K562 (cell line): ENCODE results near the gene OR2C1. TPM values are rescaled to one million over a fixed set of nuclear protein-coding genes. Genes with fewer than 3 reads are reported as not detected.

Experiments
- ATAC-seq: fragments of 200-7000 bp; cut with Tn5 transposase; 3 replicates; pipeline ENCODE4 v1.9.1; 2020; ENCODE audit warnings: moderate library complexity
- BruUV-seq: library from RNA; stranded (reverse); fragments of 400-500 nt; replicated peaks from 2 replicates; lab custom pipeline; 2021; lab: Mats Ljungman, UMichigan
- CTCF ChIA-PET: fragments of 300-600 bp; formaldehyde crosslinking; extraction: SDS; loops from one replicate; lab custom pipeline; 2021; ENCODE audit warnings: low intra/inter-chr PET ratio; lab: Yijun Ruan, JAX
- POLR2A ChIA-PET: fragments of 300-600, 350-650 bp; sonication (Branson Sonifier 250); formaldehyde crosslinking; extraction: SDS; loops from one replicate; lab custom pipeline; 2021; ENCODE audit warnings: antibody characterized with exemption, inconsistent platforms; lab: Yijun Ruan, JAX
- DNase-seq, 4 experiments: peaks; one replicate each; pipeline versions ENCODE4 v3.0.0 to v3.0.0-alpha.2; 2011 to 2018; ENCODE audit warnings: low spot score in 3 of 4, mixed read lengths in 3 of 4; ENCODE audit errors: extremely low read depth in 1 of 4
- FAIRE-seq: peaks from 2 replicates; lab custom pipeline; 2011; peaks lifted over from hg19 to GRCh38; lab: Jason Lieb, UNC
- H2AFZ ChIP-seq: 2 replicates; pipeline ENCODE4 v1.6.0; 2011; ENCODE audit warnings: low read depth, low read length, control low read depth, inconsistent platforms
- H3K27ac ChIP-seq: fragments of 200-600 bp; 3 replicates; pipeline ENCODE4 v1.8.0; 2011; ENCODE audit warnings: low read depth, mild to moderate bottlenecking, control low read depth, inconsistent platforms, low read length, moderate library complexity, mixed read lengths; ENCODE audit errors: extremely low read depth
- H3K27me3 ChIP-seq, 2 experiments: fragments of 300-600 bp in 1 of 2; 2 replicates in 1 of 2; 3 replicates in 1 of 2; pipeline versions ENCODE4 v1.6.0 to v1.8.0; 2011; ENCODE audit warnings: inconsistent platforms in 2 of 2, low read length in 2 of 2, mild to moderate bottlenecking in 1 of 2, mixed read lengths in 1 of 2, moderate library complexity in 1 of 2; ENCODE audit not compliant: control insufficient read depth in 2 of 2, insufficient read depth in 2 of 2
- H3K36me3 ChIP-seq: fragments of 300-600 bp; 3 replicates; pipeline ENCODE4 v1.8.0; 2011; ENCODE audit warnings: mild to moderate bottlenecking, low read length, inconsistent platforms; ENCODE audit not compliant: control insufficient read depth, insufficient read depth
- H3K4me1 ChIP-seq, 2 experiments: fragments of 200-600 bp in 1 of 2; replicated peaks in 1 of 2; 2 replicates in 1 of 2; 3 replicates in 1 of 2; pipeline versions ENCODE4 v1.5.1 to v1.8.0; 2011; ENCODE audit warnings: inconsistent platforms in 2 of 2, low read length in 2 of 2, mild to moderate bottlenecking in 1 of 2, mixed read lengths in 1 of 2, moderate library complexity in 1 of 2; ENCODE audit not compliant: control insufficient read depth in 2 of 2, insufficient read depth in 2 of 2
- H3K4me2 ChIP-seq: 2 replicates; pipeline ENCODE4 v1.6.1; 2011; ENCODE audit warnings: low read length, control low read depth, inconsistent platforms, mixed read lengths; ENCODE audit not compliant: insufficient read depth
- H3K4me3 ChIP-seq: fragments of 200-600 bp; sonication (generic), shearing (Covaris generic); 2 replicates; pipeline ENCODE4 v1.5.1; 2016; ENCODE audit warnings: control low read depth, inconsistent platforms
- H3K79me2 ChIP-seq: fragments of 200-600 bp; 3 replicates; pipeline ENCODE4 v1.8.0; 2011; ENCODE audit warnings: low read length, inconsistent platforms; ENCODE audit not compliant: control insufficient read depth, insufficient read depth
- H3K9ac ChIP-seq, 2 experiments: 2 replicates each; pipeline versions ENCODE4 v1.6.0 to v1.6.1; 2011; ENCODE audit warnings: low read depth in 2 of 2, low read length in 2 of 2, control low read depth in 1 of 2, inconsistent platforms in 1 of 2, mild to moderate bottlenecking in 1 of 2, mixed read lengths in 1 of 2; ENCODE audit not compliant: insufficient read depth in 1 of 2
- H3K9me1 ChIP-seq: one replicate; pipeline ENCODE4 v1.6.0; 2011; ENCODE audit warnings: inconsistent platforms, mild to moderate bottlenecking, low read length, moderate library complexity; ENCODE audit not compliant: control insufficient read depth, insufficient read depth
- H3K9me3 ChIP-seq: replicated peaks from 2 replicates; pipeline ENCODE4 v1.5.1; 2011; ENCODE audit warnings: low read depth, low read length, inconsistent platforms; ENCODE audit not compliant: control insufficient read depth, insufficient read depth
- H4K20me1 ChIP-seq: replicated peaks from 2 replicates; pipeline ENCODE4 v1.6.1; 2011; ENCODE audit warnings: low read length, inconsistent platforms, mixed read lengths; ENCODE audit not compliant: control insufficient read depth, insufficient read depth
- CEBPG ChIP-seq, 3 experiments: fragments of 200-800 bp in 1 of 3; sonication (Bioruptor generic) in 1 of 3; sonication (generic) in 1 of 3; formaldehyde crosslinking in 1 of 3; IDR thresholded peaks in 2 of 3; conservative IDR thresholded peaks in 1 of 3; 2 replicates each; pipeline versions ENCODE4 v1.6.1 to v1.8.0; 2016 to 2022; ENCODE audit warnings: missing compliant biosample characterization in 2 of 3, missing genetic modification characterization in 2 of 3, mild to moderate bottlenecking in 1 of 3, missing genetic modification reagents in 1 of 3
- GTF2E2 ChIP-seq: fragments of 200-800 bp; sonication (Bioruptor generic); IDR thresholded peaks from 2 replicates; pipeline ENCODE4 v1.6.1; 2016; ENCODE audit warnings: missing genetic modification characterization, missing compliant biosample characterization
- HMG20B ChIP-seq: fragments of 250-450 bp; sonication (Bioruptor Pico); IDR thresholded peaks from 2 replicates; pipeline ENCODE4 v1.5.0; 2021; ENCODE audit warnings: mild to moderate bottlenecking
- KDM2B ChIP-seq: fragments of 250-450 bp; sonication (Bioruptor Pico); IDR thresholded peaks from 2 replicates; pipeline ENCODE4 v1.8.0; 2021; ENCODE audit warnings: mild to moderate bottlenecking, moderate library complexity
- LEF1 ChIP-seq: fragments of 450-650 bp; IDR thresholded peaks from 2 replicates; pipeline ENCODE4 v1.6.1; 2016; ENCODE audit warnings: mild to moderate bottlenecking
- NFRKB ChIP-seq: fragments of 450-650 bp; IDR thresholded peaks from 2 replicates; pipeline ENCODE4 v1.6.1; 2016; ENCODE audit warnings: low read depth
- OTX1 ChIP-seq: fragments of 450-650 bp; formaldehyde crosslinking; IDR thresholded peaks from 2 replicates; pipeline ENCODE4 v1.4.0; 2022; ENCODE audit warnings: mild to moderate bottlenecking
- RHOXF2B ChIP-seq: fragments of 250-450 bp; sonication (Bioruptor Pico); conservative IDR thresholded peaks from 2 replicates; pipeline ENCODE4 v1.5.1; 2021
- ZBED1 ChIP-seq: IDR thresholded peaks from 2 replicates; pipeline ENCODE4 v1.6.1; 2014
- ZNF77 ChIP-seq: fragments of 250-450 bp; sonication (Bioruptor Pico); IDR thresholded peaks from 2 replicates; pipeline ENCODE4 v1.5.0; 2020
- WGBS: fragments of 100-300 bp; shearing (Covaris generic); methylation state at CpG from one replicate; pipeline ENCODE4 v1.1.6; 2016; ENCODE audit warnings: low coverage, mixed read lengths; ENCODE audit not compliant: insufficient coverage; ENCODE audit errors: missing lambda C conversion rate; 5-methylcytosine and 5-hydroxymethylcytosine counted together
- in situ Hi-C: fragments of 300-500 bp; cut with MboI; formaldehyde crosslinking; loops from 4 replicates; pipeline ENCODE4 v1.15.0; 2018; ENCODE audit warnings: inconsistent platforms, mixed read lengths
- intact Hi-C: fragments of 100-400 bp; cut with micrococcal nuclease; formaldehyde crosslinking; loops from 2 replicates; pipeline ENCODE4 v1.14.2; 2022
- polyA plus RNA-seq, 8 experiments: library from polyadenylated mRNA; depleted of rRNA in 4 of 8; stranded (reverse) in 5 of 8; unstranded in 3 of 8; fragments of >200 nt; fragmentation: Nextera tagmentation in 2 of 8; fragmentation: Illumina TruSeq in 1 of 8; extraction: Ambion mirVana in 2 of 8; extraction: Trizol in 1 of 8; gene quantifications; 2 replicates each; pipeline versions ENCODE4 v1.2.1 to v1.2.3, GENCODE V29; 2011 to 2014; ENCODE audit warnings: inconsistent platforms in 1 of 8, missing spikeins in 1 of 8
- total RNA-seq, 7 experiments: library from RNA; depleted of rRNA in 6 of 7; stranded (reverse); fragments of >200 nt in 6 of 7; fragmentation: Illumina TruSeq in 2 of 7; extraction: Trizol in 2 of 7; gene quantifications; 2 replicates each; pipeline versions ENCODE4 v1.2.1 to v1.2.3, GENCODE V29; 2011 to 2021; ENCODE audit warnings: low replicate concordance in 1 of 7
- TF ChIP-seq, protein P1 (sequence below): sonication (generic); formaldehyde crosslinking; IDR thresholded peaks from 2 replicates; pipeline ENCODE4 v1.8.1; 2023; ENCODE audit warnings: mild to moderate bottlenecking, missing genetic modification reagents
- TF ChIP-seq, protein P2 (sequence below): sonication (generic); formaldehyde crosslinking; IDR thresholded peaks from 2 replicates; pipeline ENCODE4 v1.8.0; 2022; ENCODE audit warnings: mild to moderate bottlenecking, missing genetic modification reagents
- TF ChIP-seq, protein P3 (sequence below): fragments of 450-650 bp; IDR thresholded peaks from 2 replicates; pipeline ENCODE4 v1.7.1; 2018; ENCODE audit warnings: mild to moderate bottlenecking, low read depth; ENCODE audit not compliant: partially characterized antibody

The OR2C1 gene
- total and polyA plus RNA-seq, 9 of the 15 experiments (the other 6 are each of a cell fraction or from before 2014, with no cell fraction given) = not detected

GRCh38 chr16:3400779-3401688 lies 45.3 kb downstream of the OR2C1 start, which contains the start of the genes ZNF174 and ZSCAN32:
ZNF174 (plus strand) TSS chr16:3401215; CDS start chr16:3402005, 790 bp downstream.
ZSCAN32 (minus strand) TSS chr16:3401004; CDS start chr16:3397557, 3,447 bp downstream.
- H3K27ac ChIP-seq = peak within 1 kb of the TSS; percentile 81
- ChIA-PET CTCF (no interaction called here), POLR2A (interaction anchor here (0.6 to 2.5 kb wide), 13 partner anchors 9 to 148 kb away, joined by 3 to 15 read pairs (median 4); partner anchors contain the start of genes TIGD7, ZNF263 and ZNF75A)
- in situ Hi-C loops (no loop called here), intact Hi-C loops (loop anchor here (2.0 to 10.0 kb wide), 2 partner anchors 58 to 96 kb away; partner anchors contain the start of genes TIGD7 and ZNF75A)
- no TSS peak for BruUV-seq
- H3K4me2 ChIP-seq = peak within 1 kb of the TSS; percentile 75
- H3K9me1 ChIP-seq = no peaks in the 10 kb centered on the region
- H3K9ac ChIP-seq = peak within 1 kb of the TSS; percentile 86 to 93
- H2AFZ ChIP-seq = peak within 1 kb of the TSS; percentile 86
- H3K27me3 ChIP-seq = no peaks in the 10 kb centered on the region
- ATAC-seq (peak; percentile 99), FAIRE-seq (peak; percentile 99), DNase-seq (peak; percentile 98 to 100 (median 98))
- 1% methylated on average over 72 of the region's 95 CpGs for WGBS
- H3K4me1 ChIP-seq = peaks cover 2 to 16% of the 10 kb centered on the region in 2 experiments; a peak in 4 of 5 replicates
- peaks cover 13% of the 10 kb centered on the region; the same call in 1 of the 2 replicates for H3K9me3 ChIP-seq
- H3K36me3 ChIP-seq = peaks cover 53% of the 10 kb centered on the region
- peaks cover 62% of the 10 kb centered on the region for H3K79me2 ChIP-seq
- H4K20me1 ChIP-seq = no peaks in the 10 kb centered on the region
- H3K4me3 ChIP-seq = peak within 1 kb of the TSS; percentile 89
- TF ChIP-seq, protein P1, sequence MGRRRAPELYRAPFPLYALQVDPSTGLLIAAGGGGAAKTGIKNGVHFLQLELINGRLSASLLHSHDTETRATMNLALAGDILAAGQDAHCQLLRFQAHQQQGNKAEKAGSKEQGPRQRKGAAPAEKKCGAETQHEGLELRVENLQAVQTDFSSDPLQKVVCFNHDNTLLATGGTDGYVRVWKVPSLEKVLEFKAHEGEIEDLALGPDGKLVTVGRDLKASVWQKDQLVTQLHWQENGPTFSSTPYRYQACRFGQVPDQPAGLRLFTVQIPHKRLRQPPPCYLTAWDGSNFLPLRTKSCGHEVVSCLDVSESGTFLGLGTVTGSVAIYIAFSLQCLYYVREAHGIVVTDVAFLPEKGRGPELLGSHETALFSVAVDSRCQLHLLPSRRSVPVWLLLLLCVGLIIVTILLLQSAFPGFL (CRISPR knock-in tag) = no peak
- TF ChIP-seq, protein P2, sequence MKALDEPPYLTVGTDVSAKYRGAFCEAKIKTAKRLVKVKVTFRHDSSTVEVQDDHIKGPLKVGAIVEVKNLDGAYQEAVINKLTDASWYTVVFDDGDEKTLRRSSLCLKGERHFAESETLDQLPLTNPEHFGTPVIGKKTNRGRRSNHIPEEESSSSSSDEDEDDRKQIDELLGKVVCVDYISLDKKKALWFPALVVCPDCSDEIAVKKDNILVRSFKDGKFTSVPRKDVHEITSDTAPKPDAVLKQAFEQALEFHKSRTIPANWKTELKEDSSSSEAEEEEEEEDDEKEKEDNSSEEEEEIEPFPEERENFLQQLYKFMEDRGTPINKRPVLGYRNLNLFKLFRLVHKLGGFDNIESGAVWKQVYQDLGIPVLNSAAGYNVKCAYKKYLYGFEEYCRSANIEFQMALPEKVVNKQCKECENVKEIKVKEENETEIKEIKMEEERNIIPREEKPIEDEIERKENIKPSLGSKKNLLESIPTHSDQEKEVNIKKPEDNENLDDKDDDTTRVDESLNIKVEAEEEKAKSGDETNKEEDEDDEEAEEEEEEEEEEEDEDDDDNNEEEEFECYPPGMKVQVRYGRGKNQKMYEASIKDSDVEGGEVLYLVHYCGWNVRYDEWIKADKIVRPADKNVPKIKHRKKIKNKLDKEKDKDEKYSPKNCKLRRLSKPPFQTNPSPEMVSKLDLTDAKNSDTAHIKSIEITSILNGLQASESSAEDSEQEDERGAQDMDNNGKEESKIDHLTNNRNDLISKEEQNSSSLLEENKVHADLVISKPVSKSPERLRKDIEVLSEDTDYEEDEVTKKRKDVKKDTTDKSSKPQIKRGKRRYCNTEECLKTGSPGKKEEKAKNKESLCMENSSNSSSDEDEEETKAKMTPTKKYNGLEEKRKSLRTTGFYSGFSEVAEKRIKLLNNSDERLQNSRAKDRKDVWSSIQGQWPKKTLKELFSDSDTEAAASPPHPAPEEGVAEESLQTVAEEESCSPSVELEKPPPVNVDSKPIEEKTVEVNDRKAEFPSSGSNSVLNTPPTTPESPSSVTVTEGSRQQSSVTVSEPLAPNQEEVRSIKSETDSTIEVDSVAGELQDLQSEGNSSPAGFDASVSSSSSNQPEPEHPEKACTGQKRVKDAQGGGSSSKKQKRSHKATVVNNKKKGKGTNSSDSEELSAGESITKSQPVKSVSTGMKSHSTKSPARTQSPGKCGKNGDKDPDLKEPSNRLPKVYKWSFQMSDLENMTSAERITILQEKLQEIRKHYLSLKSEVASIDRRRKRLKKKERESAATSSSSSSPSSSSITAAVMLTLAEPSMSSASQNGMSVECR (CRISPR knock-in tag) = peak; percentile 77
- TF ChIP-seq OTX1 (CRISPR knock-in tag) (no peak; the same call in 1 of the 2 replicates), ZBED1 (no peak), CEBPG (CRISPR knock-in tag; IDR thresholded peaks at IDR 0.05) (peak; percentile 44; the same call in 1 of the 2 replicates), CEBPG (tag; conservative IDR thresholded peaks at IDR 0.05 in 1 of 2, IDR thresholded peaks at IDR 0.05 in 1 of 2) (no peak), NFRKB (no peak), RHOXF2B (CRISPR knock-in tag) (no peak), HMG20B (CRISPR knock-in tag) (no peak), LEF1 (no peak), GTF2E2 (tag) (peak; percentile 66), ZNF77 (no peak), KDM2B (CRISPR knock-in tag) (no peak)
- TF ChIP-seq, protein P3, sequence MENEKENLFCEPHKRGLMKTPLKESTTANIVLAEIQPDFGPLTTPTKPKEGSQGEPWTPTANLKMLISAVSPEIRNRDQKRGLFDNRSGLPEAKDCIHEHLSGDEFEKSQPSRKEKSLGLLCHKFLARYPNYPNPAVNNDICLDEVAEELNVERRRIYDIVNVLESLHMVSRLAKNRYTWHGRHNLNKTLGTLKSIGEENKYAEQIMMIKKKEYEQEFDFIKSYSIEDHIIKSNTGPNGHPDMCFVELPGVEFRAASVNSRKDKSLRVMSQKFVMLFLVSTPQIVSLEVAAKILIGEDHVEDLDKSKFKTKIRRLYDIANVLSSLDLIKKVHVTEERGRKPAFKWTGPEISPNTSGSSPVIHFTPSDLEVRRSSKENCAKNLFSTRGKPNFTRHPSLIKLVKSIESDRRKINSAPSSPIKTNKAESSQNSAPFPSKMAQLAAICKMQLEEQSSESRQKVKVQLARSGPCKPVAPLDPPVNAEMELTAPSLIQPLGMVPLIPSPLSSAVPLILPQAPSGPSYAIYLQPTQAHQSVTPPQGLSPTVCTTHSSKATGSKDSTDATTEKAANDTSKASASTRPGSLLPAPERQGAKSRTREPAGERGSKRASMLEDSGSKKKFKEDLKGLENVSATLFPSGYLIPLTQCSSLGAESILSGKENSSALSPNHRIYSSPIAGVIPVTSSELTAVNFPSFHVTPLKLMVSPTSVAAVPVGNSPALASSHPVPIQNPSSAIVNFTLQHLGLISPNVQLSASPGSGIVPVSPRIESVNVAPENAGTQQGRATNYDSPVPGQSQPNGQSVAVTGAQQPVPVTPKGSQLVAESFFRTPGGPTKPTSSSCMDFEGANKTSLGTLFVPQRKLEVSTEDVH = no peak
